ENCODE results near the gene MCAM.

Gene MCAM

GRCh38 chr11:119305556-119306372 lies 11.2 kb downstream of the MCAM start:
- DNase-seq = no peak

GRCh38 chr11:119303227-119303718 lies 13.7 kb downstream of the MCAM start:
- DNase-seq = no peak

GRCh38 chr11:119300198-119300964 lies 16.5 kb downstream of the MCAM start:
- DNase-seq = no peak

GRCh38 chr11:119299416-119299815 lies 17.5 kb downstream of the MCAM start:
- DNase-seq = no peak

GRCh38 chr11:119298726-119299125 lies 18.2 kb downstream of the MCAM start:
- DNase-seq = no peak

GRCh38 chr11:119297938-119298337 lies 19.0 kb downstream of the MCAM start:
- DNase-seq = no peak

- DNase-seq = no peak
Observed at GRCh38 chr11:119295178-119295577, 21.8 kb downstream of the MCAM start.

GRCh38 chr11:119293461-119293860 lies 23.5 kb downstream of the MCAM start:
- DNase-seq = no peak

- no peak for DNase-seq
Observed at GRCh38 chr11:119290894-119291497, 25.9 kb downstream of the MCAM start.

GRCh38 chr11:119288219-119288618 lies 28.7 kb downstream of the MCAM start:
- no peak for DNase-seq

GRCh38 chr11:119285431-119285830 lies 31.5 kb downstream of the MCAM start:
- no peak for DNase-seq

GRCh38 chr11:119284344-119285157 lies 32.4 kb downstream of the MCAM start:
- peak; percentile 18 for DNase-seq

- no peak for DNase-seq
Observed at GRCh38 chr11:119282495-119282894, 34.4 kb downstream of the MCAM start.

GRCh38 chr11:119277660-119278059 lies 39.3 kb downstream of the MCAM start:
- DNase-seq = no peak

- DNase-seq = no peak
Observed at GRCh38 chr11:119273721-119274120, 43.2 kb downstream of the MCAM start.

- no peak for DNase-seq
Observed at GRCh38 chr11:119267645-119268044, 49.3 kb downstream of the MCAM start.

GRCh38 chr11:119266517-119267255 lies 50.2 kb downstream of the MCAM start:
- no peak for DNase-seq

- DNase-seq = no peak
Observed at GRCh38 chr11:119266063-119266462, 50.9 kb downstream of the MCAM start.

GRCh38 chr11:119263352-119263940 lies 53.5 kb downstream of the MCAM start:
- DNase-seq = no peak

- DNase-seq = no peak
Observed at GRCh38 chr11:119262668-119263351, 54.1 kb downstream of the MCAM start.

- no peak for DNase-seq
Observed at GRCh38 chr11:119258983-119259382, 57.9 kb downstream of the MCAM start.

Data from retina (tissue), 1 donor.